Breast epithelium (tissue), 3 donors: ENCODE results near the gene KRTAP19-2.

ENCODE experiments used
- POLR2A ChIP-seq: fragments of 450-650 bp; IDR thresholded peaks from one replicate; pipeline ENCODE4 v1.6.1; 2016; ENCODE audit warnings: antibody characterized with exemption, mild to moderate bottlenecking, moderate library complexity
- TF ChIP-seq, protein P1 (sequence below), 3 donors: fragments of 450-650 bp; IDR thresholded peaks; one replicate each; pipeline ENCODE4 v1.5.1; 2016 to 2017; ENCODE audit warnings: antibody characterized with exemption in 3 of 3, mild to moderate bottlenecking in 3 of 3, moderate library complexity in 3 of 3

DNA sequence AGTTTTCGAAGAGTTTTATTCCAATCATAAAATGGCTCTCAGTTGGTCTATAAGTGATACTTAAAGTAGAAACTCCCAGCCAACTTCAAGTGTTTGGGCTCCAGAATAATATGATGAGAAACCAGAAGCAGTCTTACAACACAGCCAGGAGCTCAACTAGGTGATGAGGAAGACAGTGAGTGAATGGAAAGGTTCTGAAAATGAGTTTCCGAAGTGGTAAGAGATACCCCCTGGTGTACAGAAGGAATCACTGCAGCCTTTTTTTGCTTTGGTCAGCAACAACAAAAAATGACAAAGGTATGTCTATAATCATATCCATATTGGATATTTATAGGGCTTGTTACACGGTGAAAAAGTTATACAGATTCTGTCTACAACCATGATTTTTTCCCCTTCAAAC is 23.5 kb downstream of the KRTAP19-2 start:
- TF ChIP-seq POLR2A, result no peak
- TF ChIP-seq, protein P1, sequence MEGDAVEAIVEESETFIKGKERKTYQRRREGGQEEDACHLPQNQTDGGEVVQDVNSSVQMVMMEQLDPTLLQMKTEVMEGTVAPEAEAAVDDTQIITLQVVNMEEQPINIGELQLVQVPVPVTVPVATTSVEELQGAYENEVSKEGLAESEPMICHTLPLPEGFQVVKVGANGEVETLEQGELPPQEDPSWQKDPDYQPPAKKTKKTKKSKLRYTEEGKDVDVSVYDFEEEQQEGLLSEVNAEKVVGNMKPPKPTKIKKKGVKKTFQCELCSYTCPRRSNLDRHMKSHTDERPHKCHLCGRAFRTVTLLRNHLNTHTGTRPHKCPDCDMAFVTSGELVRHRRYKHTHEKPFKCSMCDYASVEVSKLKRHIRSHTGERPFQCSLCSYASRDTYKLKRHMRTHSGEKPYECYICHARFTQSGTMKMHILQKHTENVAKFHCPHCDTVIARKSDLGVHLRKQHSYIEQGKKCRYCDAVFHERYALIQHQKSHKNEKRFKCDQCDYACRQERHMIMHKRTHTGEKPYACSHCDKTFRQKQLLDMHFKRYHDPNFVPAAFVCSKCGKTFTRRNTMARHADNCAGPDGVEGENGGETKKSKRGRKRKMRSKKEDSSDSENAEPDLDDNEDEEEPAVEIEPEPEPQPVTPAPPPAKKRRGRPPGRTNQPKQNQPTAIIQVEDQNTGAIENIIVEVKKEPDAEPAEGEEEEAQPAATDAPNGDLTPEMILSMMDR (IDR thresholded peaks at IDR 0.05), result peak in 1 of 3 donors; percentile 27
